NCI-H460 (cell line): ENCODE data around the gene AKR1D1. TPM values are rescaled to one million over a fixed set of nuclear protein-coding genes. Genes with fewer than 3 reads are reported as not detected.
"Not testable (repeated sequence)": the region's sequence is repeated elsewhere in the genome, so short reads cannot be mapped to it uniquely, and the experiment has no call there.

Source experiments
- DNase-seq: peaks from one replicate; pipeline ENCODE4 v3.0.0-alpha.2; 2016; ENCODE audit warnings: low read depth; ENCODE audit errors: extremely low read depth
- total RNA-seq: library from RNA; depleted of rRNA; stranded (reverse); fragments of >200 nt; shearing (Covaris generic); gene quantifications from 2 replicates; pipeline ENCODE4 v1.2.3, GENCODE V29; 2014

The AKR1D1 gene
- total RNA-seq, 1 experiment from 2014 or later: not detected

- DNase-seq: no peak
These were observed 39.9 kb downstream of the AKR1D1 start for GRCh38 chr7:138116141-138116540.

- no peak for DNase-seq
These were observed 40.6 kb downstream of the AKR1D1 start for GRCh38 chr7:138116892-138117291.

- DNase-seq: no peak
These were observed 44.0 kb downstream of the AKR1D1 start for GRCh38 chr7:138120140-138120827.

- DNase-seq: no peak
These were observed 45.9 kb downstream of the AKR1D1 start for GRCh38 chr7:138122162-138122561.

DNA sequence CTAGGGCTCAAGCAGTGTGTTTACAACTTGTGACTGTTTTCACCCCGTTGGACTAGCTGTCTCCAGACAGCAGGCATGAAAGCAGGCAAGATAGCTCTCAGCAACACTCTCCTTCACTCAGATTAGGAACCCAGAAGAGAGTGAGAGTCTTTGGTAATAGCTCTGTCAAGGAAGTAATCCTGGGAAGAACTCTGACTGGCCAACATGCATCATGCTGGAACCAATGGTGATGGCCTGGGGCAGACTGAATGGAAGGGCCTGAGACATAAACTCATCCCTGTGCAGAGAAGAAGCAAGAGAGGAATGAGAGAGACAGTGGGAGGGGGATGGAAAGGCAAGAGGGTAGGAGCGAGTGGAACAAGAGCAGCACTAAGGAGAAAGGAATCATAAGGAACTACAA, 48.9 kb downstream of the AKR1D1 start:
- DNase-seq: no peak

DNA sequence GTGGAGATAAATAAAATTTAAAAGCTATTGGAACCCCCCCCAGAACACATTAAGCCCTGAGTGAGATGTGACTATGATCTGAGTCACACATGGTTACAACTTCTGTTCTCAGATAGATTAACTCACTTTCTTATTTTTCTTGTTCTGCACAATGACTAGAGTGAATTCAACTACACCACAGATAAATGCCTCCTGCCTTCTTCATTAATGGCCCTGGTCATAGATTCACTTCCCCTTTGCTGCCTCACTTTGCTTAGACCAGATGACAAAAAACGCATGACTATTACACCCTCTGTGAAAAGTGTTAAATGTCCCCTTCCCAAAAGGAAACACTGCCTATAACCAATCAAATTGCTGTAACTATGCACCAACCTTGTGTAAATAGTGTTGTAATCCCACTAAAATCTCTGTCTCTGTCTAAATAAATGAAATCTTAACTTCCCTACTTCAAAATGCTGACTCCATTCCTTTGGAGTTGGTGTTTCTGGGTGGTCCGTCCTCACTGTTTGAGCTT, 49.4 kb downstream of the AKR1D1 start:
- no peak for DNase-seq

DNA sequence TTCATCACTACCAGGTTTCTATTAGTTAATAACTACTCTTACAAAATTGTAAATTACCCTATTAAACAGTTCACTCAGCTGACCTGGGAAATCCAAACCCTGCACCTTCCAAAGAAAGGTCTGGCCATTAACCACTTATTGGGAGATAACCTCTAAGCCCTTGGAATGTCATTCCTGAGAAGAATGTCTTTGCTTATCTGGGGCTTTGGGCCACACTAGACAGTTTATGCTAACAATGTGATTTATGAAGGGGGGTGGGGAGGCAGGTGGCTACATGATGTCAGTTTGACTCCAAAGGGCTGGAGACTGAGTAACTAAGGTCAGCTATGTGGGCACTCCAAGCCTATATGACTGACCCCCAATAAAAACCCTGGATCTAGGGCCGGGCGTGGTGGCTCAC, 50.7 kb downstream of the AKR1D1 start:
- no peak for DNase-seq

DNA sequence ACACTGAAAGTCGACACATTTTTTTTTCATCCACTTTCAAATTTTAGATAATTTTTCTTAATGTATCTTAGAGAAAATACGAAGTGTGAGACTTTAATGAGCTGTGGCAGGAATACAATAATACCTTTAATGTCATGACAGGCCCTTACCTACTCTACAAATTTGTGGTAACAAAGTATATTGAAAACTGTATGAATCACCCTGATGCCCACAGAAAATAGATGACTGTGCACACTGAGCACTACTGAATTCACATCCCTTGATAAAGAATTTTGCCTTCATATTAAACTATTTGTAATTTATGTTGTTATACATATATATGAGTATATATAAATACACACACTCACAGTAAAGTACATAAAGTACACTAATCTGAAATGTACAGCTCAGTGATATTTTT, 51.7 kb downstream of the AKR1D1 start:
- no peak for DNase-seq

DNA sequence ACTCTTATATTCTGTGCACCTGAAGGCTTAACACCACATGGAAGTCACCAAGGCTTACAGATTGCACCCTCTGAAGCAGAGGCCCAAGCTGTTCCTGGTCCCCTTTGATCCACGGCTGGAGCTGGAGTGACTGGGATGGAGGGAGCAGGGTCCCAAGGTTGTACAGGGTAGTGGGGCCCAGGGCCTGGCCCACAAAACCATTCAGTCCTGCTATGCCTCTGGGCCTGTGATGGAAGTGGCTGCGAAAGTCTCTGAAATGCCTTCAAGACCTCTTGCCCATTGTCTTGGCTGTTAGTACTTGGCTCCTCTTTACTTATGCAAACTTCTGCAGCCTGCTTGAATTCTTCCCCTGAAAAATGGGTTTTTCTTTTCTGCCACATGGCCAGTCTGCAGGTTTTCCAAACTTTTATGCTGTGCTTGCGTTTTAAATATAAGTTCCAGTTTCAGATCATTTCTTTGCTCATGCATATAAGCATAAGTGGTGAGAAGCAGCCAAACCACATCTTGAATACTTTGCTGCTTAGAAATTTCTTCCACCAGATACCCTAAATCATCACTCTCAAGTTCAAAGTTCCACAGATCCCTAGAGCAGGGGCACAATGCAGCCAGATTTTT, 53.4 kb downstream of the AKR1D1 start:
- no peak for DNase-seq

DNA sequence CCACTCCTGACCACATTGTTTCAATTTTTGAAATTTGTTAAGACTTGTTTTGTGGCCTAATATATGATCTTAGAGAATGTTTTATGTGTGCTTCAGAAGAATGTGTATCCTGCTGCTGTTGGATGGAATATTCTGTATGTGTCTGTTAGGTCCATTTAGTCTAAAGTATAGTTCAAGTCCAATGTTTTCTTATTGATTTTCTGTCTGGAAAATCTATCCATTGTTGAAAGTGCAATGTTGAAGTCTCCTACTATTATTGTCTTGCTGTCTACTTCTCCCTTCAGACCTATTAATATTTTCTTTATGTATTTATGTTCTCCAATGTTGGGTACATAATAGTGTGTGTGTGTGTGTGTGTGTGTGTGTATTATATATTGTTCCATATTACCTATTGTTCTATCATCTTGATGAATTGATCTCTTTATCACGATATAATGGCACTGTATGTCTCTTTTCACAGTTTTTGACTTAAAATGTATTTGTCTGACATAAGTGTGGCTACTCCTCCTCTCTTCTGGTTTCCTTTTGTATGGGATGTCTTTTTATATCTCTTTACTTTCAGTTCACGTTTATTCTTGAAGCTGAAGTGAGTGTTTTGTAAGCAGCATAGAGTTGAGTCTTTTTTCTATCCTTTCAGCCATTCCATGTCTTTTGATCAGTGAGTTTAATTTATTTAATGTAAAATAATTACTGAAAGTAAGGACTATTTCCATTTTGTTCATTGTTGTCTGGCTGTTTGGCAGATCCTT, 61.3 kb downstream of the AKR1D1 start:
- DNase-seq: no peak

- DNase-seq: no peak
These were observed 62.0 kb downstream of the AKR1D1 start for GRCh38 chr7:138138244-138138643.

- no peak for DNase-seq
These were observed 66.4 kb downstream of the AKR1D1 start for GRCh38 chr7:138142583-138143201.

- DNase-seq: no peak
These were observed 68.7 kb downstream of the AKR1D1 start for GRCh38 chr7:138144958-138145357.

DNA sequence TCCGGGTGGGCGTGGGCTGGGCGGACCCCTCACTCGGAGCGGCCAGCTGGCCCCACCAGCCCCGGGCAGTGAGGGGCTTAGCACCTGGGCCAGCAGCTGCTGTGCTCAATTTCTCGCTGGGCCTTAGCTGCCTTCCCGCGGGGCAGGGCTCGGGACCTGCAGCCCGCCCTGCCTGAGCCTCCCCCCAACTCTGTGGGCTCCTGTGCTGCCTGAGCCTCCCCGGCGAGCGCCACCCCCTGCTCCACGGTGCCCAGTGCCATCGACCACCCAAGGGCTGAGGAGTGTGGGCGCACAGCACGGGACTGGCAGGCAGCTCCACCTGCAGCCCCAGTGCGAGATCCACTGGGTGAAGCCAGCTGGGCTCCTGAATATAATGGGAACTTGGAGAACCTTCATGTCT, 70.0 kb downstream of the AKR1D1 start:
- not testable (repeated sequence) for DNase-seq

GRCh38 chr7:138146757-138147734, 70.8 kb downstream of the AKR1D1 start:
- not testable (repeated sequence) for DNase-seq

GRCh38 chr7:138151731-138152577, 75.7 kb downstream of the AKR1D1 start:
- no peak for DNase-seq

- no peak for DNase-seq
These were observed 78.4 kb downstream of the AKR1D1 start for GRCh38 chr7:138154661-138155060.

GRCh38 chr7:138157702-138158101, 81.4 kb downstream of the AKR1D1 start:
- no peak for DNase-seq
